HG03460 (cell line): Measurements from ENCODE around the gene GNA14.
"Not testable (repeated sequence)": the region's sequence is repeated elsewhere in the genome, so short reads cannot be mapped to it uniquely, and the experiment has no call there.

Source experiments
- ATAC-seq: cut with Tn5 transposase; IDR thresholded peaks from one replicate; pipeline ENCODE4 v1.9.1; 2021; ENCODE audit not compliant: unreplicated experiment

The GNA14 gene

GRCh38 chr9:77422969-77423368 lies 225.2 kb downstream of the GNA14 start:
- no peak for ATAC-seq

- no peak for ATAC-seq
These were observed 226.4 kb downstream of the GNA14 start for GRCh38 chr9:77421506-77422265.

- ATAC-seq, result no peak
These were observed 227.5 kb downstream of the GNA14 start for GRCh38 chr9:77420641-77421040.

- ATAC-seq, result no peak
These were observed 229.9 kb downstream of the GNA14 start for GRCh38 chr9:77418226-77418625.

- ATAC-seq, result no peak
These were observed 230.6 kb downstream of the GNA14 start for GRCh38 chr9:77417566-77417965.

GRCh38 chr9:77408521-77408920 lies 239.6 kb downstream of the GNA14 start:
- ATAC-seq, result not testable (repeated sequence)

GRCh38 chr9:77403239-77403638 lies 244.9 kb downstream of the GNA14 start:
- ATAC-seq, result no peak

GRCh38 chr9:77402286-77402685 lies 245.8 kb downstream of the GNA14 start:
- no peak for ATAC-seq

- ATAC-seq, result no peak
These were observed 248.2 kb downstream of the GNA14 start for GRCh38 chr9:77399964-77400363.

GRCh38 chr9:77398581-77398980 lies 249.5 kb downstream of the GNA14 start:
- not testable (repeated sequence) for ATAC-seq

GRCh38 chr9:77392328-77392727 lies 255.8 kb downstream of the GNA14 start:
- no peak for ATAC-seq

- ATAC-seq, result no peak
These were observed 256.3 kb downstream of the GNA14 start for GRCh38 chr9:77391834-77392233.

- no peak for ATAC-seq
These were observed 261.9 kb downstream of the GNA14 start for GRCh38 chr9:77386187-77386586.

GRCh38 chr9:77384406-77384805 lies 263.7 kb downstream of the GNA14 start:
- no peak for ATAC-seq

- no peak for ATAC-seq
These were observed 272.1 kb downstream of the GNA14 start for GRCh38 chr9:77375956-77376532.

GRCh38 chr9:77374266-77374665 lies 273.9 kb downstream of the GNA14 start:
- ATAC-seq, result no peak
